Fibroblast of villous mesenchyme (primary cell): ENCODE measurements around the gene SUV39H1. TPM values are rescaled to one million over a fixed set of nuclear protein-coding genes. Genes with fewer than 3 reads are reported as not detected.

ENCODE experiments used
- DNase-seq: peaks from one replicate; pipeline ENCODE4 v3.0.0-alpha.2; 2010; ENCODE audit warnings: low read depth
- H3K4me3 ChIP-seq: 2 replicates; pipeline ENCODE4 v1.5.1; 2011; ENCODE audit warnings: low read depth, mild to moderate bottlenecking, low read length
- total RNA-seq: library from RNA; depleted of rRNA; stranded (reverse); fragments of >200 nt; gene quantifications from 2 replicates; pipeline ENCODE4 v1.2.3, GENCODE V29; 2012
- TF ChIP-seq, protein P1 (sequence below): IDR thresholded peaks from 2 replicates; pipeline ENCODE4 v1.5.1; 2012; ENCODE audit warnings: low read depth, mild to moderate bottlenecking, low read length; ENCODE audit not compliant: insufficient read depth

The SUV39H1 gene
- total RNA-seq, 1 donor: 5.6 TPM

DNA sequence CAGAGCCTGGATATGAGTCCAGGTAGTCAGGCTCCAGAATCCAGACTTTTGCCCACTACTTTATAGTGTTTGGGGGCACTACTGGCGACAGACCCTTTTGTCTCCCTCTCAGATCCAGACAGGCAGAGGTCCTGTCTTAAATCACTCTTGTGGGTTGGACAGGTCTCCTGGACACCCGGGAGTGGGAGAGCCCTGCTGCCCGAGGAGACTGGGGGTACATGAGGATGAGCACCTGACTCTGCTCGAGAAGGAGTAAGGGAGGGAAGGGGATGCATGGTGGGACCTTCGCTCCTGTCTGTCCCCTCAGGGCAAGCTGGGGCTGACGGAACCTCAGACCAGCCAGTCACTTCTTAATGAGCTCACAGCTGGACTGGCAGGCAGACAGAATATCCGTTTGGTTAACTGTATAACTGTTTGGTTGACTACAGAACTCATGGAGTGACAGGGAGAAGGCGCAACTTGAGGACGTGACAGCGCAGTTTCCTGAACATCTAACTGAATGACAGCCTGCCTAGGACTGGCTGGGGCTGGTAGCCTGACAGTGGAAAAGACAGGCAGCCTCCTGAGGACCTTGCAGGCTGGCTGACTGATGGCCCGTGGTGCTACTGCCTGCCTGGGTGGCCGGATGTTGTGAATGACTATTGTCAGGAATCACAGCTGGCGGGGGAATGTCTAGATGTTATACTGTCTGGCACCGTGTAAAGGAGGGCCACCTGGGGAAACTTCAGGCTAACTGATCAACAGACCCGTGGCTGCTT lies 1.6 kb upstream of the SUV39H1 start:
- TF ChIP-seq, protein P1, sequence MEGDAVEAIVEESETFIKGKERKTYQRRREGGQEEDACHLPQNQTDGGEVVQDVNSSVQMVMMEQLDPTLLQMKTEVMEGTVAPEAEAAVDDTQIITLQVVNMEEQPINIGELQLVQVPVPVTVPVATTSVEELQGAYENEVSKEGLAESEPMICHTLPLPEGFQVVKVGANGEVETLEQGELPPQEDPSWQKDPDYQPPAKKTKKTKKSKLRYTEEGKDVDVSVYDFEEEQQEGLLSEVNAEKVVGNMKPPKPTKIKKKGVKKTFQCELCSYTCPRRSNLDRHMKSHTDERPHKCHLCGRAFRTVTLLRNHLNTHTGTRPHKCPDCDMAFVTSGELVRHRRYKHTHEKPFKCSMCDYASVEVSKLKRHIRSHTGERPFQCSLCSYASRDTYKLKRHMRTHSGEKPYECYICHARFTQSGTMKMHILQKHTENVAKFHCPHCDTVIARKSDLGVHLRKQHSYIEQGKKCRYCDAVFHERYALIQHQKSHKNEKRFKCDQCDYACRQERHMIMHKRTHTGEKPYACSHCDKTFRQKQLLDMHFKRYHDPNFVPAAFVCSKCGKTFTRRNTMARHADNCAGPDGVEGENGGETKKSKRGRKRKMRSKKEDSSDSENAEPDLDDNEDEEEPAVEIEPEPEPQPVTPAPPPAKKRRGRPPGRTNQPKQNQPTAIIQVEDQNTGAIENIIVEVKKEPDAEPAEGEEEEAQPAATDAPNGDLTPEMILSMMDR: no peak
- DNase-seq: no peak
- no peak overlapping the region for H3K4me3 ChIP-seq

DNA sequence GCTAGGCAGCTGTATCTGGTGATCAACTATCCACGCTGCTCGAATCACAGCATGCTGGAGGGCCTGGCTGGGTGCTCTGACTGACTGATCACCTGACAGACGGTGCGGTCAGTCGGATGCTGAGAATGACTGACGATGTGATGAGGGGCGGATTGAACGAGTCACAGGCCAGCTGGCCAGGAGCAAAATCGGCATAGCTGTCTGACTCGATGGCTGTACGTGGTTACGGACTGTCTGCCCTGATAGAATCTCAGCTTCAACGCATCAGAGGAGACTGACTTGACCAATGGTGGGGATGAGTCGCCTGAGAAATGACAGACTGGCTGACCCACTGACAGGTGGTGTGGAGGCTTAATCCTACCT lies 1.0 kb upstream of the SUV39H1 start:
- DNase-seq: no peak
- H3K4me3 ChIP-seq: peak overlapping the region; percentile 67
- TF ChIP-seq, protein P1: no peak

DNA sequence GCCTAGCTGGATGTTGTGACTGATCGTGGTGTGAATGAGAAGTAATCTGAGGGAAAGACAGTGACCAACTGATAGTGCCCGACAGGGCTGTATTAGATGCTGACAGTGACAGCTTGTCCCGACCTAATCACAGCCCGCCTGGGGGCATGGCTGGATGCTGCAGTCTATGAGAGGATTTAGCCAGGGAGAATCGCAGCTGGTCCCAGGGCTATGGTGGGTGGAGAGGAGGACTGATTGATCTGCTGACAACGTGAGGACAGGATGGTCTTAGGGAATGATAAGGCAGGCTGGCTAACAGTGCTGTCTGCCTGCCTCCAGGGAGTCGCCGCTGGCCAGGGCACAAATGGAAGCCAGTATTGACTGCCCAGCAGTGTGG lies 621 bp upstream of the SUV39H1 start:
- no peak for DNase-seq
- peak overlapping the region; percentile 67 for H3K4me3 ChIP-seq
- TF ChIP-seq, protein P1: no peak

DNA sequence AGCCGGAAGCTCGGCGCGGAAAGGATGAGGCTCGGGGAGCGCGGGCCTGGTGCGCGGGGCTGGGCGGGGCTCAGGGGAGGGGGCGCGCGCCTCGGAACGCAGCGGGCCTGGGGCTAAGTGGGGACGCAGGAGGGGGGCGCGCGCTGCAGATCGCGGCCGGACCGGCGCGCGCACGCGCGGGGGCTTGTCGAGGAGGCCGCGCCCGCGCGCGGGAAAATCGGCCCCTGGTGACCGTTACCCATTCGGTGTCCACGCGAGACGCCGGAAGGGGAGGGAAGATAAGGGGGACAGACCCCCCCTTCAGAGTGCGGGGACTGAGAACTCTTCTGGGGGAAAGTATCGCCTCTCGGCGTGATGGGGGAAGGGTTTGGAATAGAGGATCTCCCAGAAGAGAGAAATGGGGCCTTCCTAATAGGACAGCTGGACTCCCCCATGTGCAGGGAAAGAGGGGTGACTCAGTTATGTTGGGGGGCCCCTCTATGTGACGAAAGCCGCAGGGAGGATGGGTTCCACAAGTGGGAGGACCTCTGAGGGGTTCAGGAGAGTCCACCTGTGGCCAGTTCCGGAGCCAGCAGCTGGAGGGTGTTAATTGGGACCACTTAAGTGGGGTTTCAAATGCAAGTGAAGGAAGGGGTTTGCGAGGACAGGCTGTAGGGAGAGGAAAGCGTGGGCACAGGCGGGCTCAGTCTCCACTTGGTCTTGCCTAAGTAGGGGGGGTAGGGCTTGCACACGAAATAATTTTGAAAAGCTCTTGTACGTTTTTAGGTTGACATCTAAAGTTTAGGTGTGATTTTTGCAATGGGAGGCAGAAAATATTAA lies 584 bp downstream of the SUV39H1 start:
- TF ChIP-seq, protein P1: no peak
- DNase-seq: peak; percentile 30

DNA sequence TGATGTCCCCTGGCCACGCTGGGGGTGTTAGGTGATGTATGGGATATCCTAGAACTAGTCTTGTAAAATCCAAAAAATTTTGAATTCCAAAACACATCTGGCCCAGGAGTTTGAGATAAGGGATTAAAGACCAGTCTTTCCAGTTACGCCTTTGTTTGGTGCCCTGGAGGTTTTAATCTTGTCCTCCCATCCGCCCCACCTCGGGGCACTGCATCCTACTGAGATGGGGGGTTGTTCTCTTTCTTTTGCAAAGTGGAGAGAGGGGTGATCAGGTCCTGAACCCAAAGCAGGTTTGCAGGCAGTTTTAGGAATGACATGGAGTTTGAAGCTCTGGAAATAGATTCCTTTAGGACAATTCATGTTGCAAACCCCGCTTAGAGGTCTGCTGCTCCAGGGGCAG lies 1.8 kb downstream of the SUV39H1 start:
- DNase-seq: no peak
- TF ChIP-seq, protein P1: no peak
- H3K4me3 ChIP-seq: no peak overlapping the region

More for the DNA sequence above, 584 bp downstream of the SUV39H1 start:
- H3K4me3 ChIP-seq: peak overlapping the region; percentile 64

DNA sequence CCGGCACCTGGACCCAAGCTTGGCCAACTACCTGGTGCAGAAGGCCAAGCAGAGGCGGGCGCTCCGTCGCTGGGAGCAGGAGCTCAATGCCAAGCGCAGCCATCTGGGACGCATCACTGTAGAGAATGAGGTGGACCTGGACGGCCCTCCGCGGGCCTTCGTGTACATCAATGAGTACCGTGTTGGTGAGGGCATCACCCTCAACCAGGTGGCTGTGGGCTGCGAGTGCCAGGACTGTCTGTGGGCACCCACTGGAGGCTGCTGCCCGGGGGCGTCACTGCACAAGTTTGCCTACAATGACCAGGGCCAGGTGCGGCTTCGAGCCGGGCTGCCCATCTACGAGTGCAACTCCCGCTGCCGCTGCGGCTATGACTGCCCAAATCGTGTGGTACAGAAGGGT lies 3.7 kb downstream of the SUV39H1 start:
- TF ChIP-seq, protein P1: no peak
- no peak overlapping the region for H3K4me3 ChIP-seq
- DNase-seq: no peak
